MM.1S (cell line): ENCODE measurements around the gene ANKIB1.

Experiments used
- EZH2 ChIP-seq: fragments of 300-600 bp; sonication (generic); optimal IDR thresholded peaks from 2 replicates; pipeline ENCODE3; 2017; ENCODE audit warnings: low read depth, mild to moderate bottlenecking, antibody characterized with exemption, low read length, mixed read lengths
- TF ChIP-seq, protein P1 (sequence below): fragments of 300-600 bp; sonication (generic); IDR thresholded peaks from 2 replicates; pipeline ENCODE4 v1.5.1; 2016; ENCODE audit warnings: antibody characterized with exemption, low read length, mixed read lengths

DNA sequence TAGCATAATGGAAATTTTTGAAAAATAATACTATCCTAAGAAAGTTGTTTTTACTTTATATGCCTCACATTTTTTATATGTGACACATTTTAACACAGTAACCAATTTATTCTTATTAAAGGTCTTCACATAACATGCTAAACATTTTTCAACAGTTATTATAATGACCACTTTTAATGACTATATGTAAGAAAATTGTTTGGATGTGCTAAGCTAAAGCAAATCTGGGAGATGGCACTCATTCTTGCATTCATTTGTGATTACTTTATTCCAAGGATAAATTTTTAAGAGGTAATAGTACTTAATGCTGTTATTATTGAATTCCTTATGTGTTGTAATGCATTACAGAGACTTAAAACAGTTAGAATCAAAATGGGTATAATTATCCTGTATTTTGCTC, 88.1 kb downstream of the ANKIB1 start:
- TF ChIP-seq, protein P1, sequence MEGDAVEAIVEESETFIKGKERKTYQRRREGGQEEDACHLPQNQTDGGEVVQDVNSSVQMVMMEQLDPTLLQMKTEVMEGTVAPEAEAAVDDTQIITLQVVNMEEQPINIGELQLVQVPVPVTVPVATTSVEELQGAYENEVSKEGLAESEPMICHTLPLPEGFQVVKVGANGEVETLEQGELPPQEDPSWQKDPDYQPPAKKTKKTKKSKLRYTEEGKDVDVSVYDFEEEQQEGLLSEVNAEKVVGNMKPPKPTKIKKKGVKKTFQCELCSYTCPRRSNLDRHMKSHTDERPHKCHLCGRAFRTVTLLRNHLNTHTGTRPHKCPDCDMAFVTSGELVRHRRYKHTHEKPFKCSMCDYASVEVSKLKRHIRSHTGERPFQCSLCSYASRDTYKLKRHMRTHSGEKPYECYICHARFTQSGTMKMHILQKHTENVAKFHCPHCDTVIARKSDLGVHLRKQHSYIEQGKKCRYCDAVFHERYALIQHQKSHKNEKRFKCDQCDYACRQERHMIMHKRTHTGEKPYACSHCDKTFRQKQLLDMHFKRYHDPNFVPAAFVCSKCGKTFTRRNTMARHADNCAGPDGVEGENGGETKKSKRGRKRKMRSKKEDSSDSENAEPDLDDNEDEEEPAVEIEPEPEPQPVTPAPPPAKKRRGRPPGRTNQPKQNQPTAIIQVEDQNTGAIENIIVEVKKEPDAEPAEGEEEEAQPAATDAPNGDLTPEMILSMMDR = no peak
- TF ChIP-seq EZH2 = no peak
